GM21515 (cell line): Measurements from ENCODE around the gene ZFP69B.
"Not testable (repeated sequence)": the region's sequence is repeated elsewhere in the genome, so short reads cannot be mapped to it uniquely, and the experiment has no call there.

Source experiments
- ATAC-seq: cut with Tn5 transposase; IDR thresholded peaks from one replicate; pipeline ENCODE4 v1.9.1; 2021; ENCODE audit not compliant: unreplicated experiment

Gene ZFP69B

GRCh38 chr1:40435471-40435870 lies 14.8 kb upstream of the ZFP69B start:
- ATAC-seq, result no peak

- ATAC-seq, result no peak
These were observed 14.4 kb upstream of the ZFP69B start for GRCh38 chr1:40435876-40436275.

GRCh38 chr1:40438391-40439015 lies 11.8 kb upstream of the ZFP69B start:
- no peak for ATAC-seq

GRCh38 chr1:40439247-40439646 lies 11.0 kb upstream of the ZFP69B start:
- no peak for ATAC-seq

- peak; percentile 32 for ATAC-seq
These were observed 390 bp downstream of the ZFP69B start for GRCh38 chr1:40450495-40451237.

- ATAC-seq, result no peak
These were observed 936 bp downstream of the ZFP69B start for GRCh38 chr1:40451238-40451585.

- ATAC-seq, result no peak
These were observed 4.6 kb downstream of the ZFP69B start for GRCh38 chr1:40454873-40455272.

- ATAC-seq, result no peak
These were observed 12.8 kb downstream of the ZFP69B start for GRCh38 chr1:40462956-40463590.

GRCh38 chr1:40469327-40469726 lies 19.1 kb downstream of the ZFP69B start:
- ATAC-seq, result no peak

- no peak for ATAC-seq
These were observed 25.0 kb downstream of the ZFP69B start for GRCh38 chr1:40475268-40475667.

- peak; percentile 86 for ATAC-seq
These were observed 26.8 kb downstream of the ZFP69B start, which contains the start of gene ZFP69 for GRCh38 chr1:40476924-40477677. TSS of gene ZFP69 (plus strand) at chr1:40477290. CDS start at chr1:40479362, 2,072 bp downstream.

GRCh38 chr1:40477678-40478053 lies 27.4 kb downstream of the ZFP69B start:
- peak; percentile 26 for ATAC-seq

GRCh38 chr1:40478276-40478675 lies 28.0 kb downstream of the ZFP69B start:
- ATAC-seq, result no peak

- ATAC-seq, result no peak
These were observed 28.9 kb downstream of the ZFP69B start for GRCh38 chr1:40479156-40479555.

- ATAC-seq, result no peak
These were observed 45.1 kb downstream of the ZFP69B start for GRCh38 chr1:40495315-40495903.

GRCh38 chr1:40502651-40503050 lies 52.4 kb downstream of the ZFP69B start:
- not testable (repeated sequence) for ATAC-seq

GRCh38 chr1:40507973-40508372 lies 57.7 kb downstream of the ZFP69B start:
- no peak for ATAC-seq

GRCh38 chr1:40508375-40509341 lies 58.4 kb downstream of the ZFP69B start, which contains the start of gene EXO5:
TSS of gene EXO5 (plus strand) at chr1:40508767. CDS start at chr1:40514545, 5,778 bp downstream.
- ATAC-seq, result peak; percentile 89
